Measurements from ENCODE around the gene DNAJC27.

GRCh38 chr2:24932715-24933114 is 39.0 kb downstream of the DNAJC27 start:
- TF ChIP-seq PML (IDR thresholded peaks at IDR 0.05; ENCODE audit: low read length) (no peak), EHMT2 (IDR thresholded peaks at IDR 0.05) (no peak), CTCF (IDR thresholded peaks at IDR 0.05 in 2 of 3, conservative IDR thresholded peaks at IDR 0.05 in 1 of 3; ENCODE audit: insufficient read depth in 2 of 3, low read depth in 1 of 3, low read length in 3 of 3) (no peak), ELF4 (CRISPR knock-in tag; IDR thresholded peaks at IDR 0.05) (no peak), NR1H2 (CRISPR knock-in tag; IDR thresholded peaks at IDR 0.05) (no peak)

All from K562 (cell line).